Vagina (tissue), 2 donors: ENCODE results near the gene FGF6. TPM values are rescaled to one million over a fixed set of nuclear protein-coding genes. Genes with fewer than 3 reads are reported as not detected.
A peak's percentile ranks its signal among the peaks of the same experiment; 100 is the strongest.

ENCODE experiments used
- DNase-seq, 2 donors: peaks; one replicate each; pipeline ENCODE4 v3.0.0-alpha.2; 2017; ENCODE audit errors: extremely low spot score in 2 of 2
- H3K27ac ChIP-seq: fragments of 200-600 bp; sonication (generic); one replicate; pipeline ENCODE4 v1.5.1; 2019
- H3K27me3 ChIP-seq: fragments of 200-600 bp; sonication (generic); one replicate; pipeline ENCODE4 v1.5.1; 2019
- H3K36me3 ChIP-seq, 2 donors: fragments of 200-600 bp; sonication (generic); one replicate each; pipeline ENCODE4 v1.5.1; 2017 to 2019
- H3K4me1 ChIP-seq: fragments of 200-600 bp; sonication (generic); one replicate; pipeline ENCODE4 v1.5.1; 2019
- H3K4me3 ChIP-seq, 2 donors: fragments of 200-600 bp; sonication (generic); 1 replicate in 1 of 2; 2 replicates in 1 of 2; pipeline ENCODE4 v1.5.1; 2016 to 2019
- H3K9me3 ChIP-seq: fragments of 200-600 bp; sonication (generic); one replicate; pipeline ENCODE4 v1.5.1; 2019
- POLR2A ChIP-seq, 2 donors: fragments of 450-650 bp; IDR thresholded peaks; one replicate each; pipeline ENCODE4 v1.6.1; 2017; ENCODE audit warnings: antibody characterized with exemption in 2 of 2, mild to moderate bottlenecking in 2 of 2, moderate library complexity in 2 of 2
- POLR2AphosphoS5 ChIP-seq, 2 donors: sonication (generic); formaldehyde crosslinking; IDR thresholded peaks; one replicate each; pipeline ENCODE4 v1.9.0; 2017; ENCODE audit warnings: antibody characterized with exemption in 2 of 2, mild to moderate bottlenecking in 2 of 2, low read depth in 1 of 2; ENCODE audit not compliant: insufficient read depth in 1 of 2
- intact Hi-C: fragments of 100-400 bp; cut with DNase I; formaldehyde crosslinking; loops from one replicate; pipeline ENCODE4 v1.15.1; 2023
- total RNA-seq: library from RNA; depleted of rRNA; stranded (reverse); fragments of >200 nt; gene quantifications from one replicate; pipeline ENCODE4 v1.2.3, GENCODE V29; 2016
- TF ChIP-seq, protein P1 (sequence below), 3 experiments: fragments of 450-650 bp in 2 of 3; fragments of 200-600 bp in 1 of 3; sonication (generic) in 1 of 3; IDR thresholded peaks; one replicate each; pipeline ENCODE4 v1.5.1; 2017 to 2019; ENCODE audit warnings: antibody characterized with exemption in 3 of 3, mild to moderate bottlenecking in 2 of 3, moderate library complexity in 2 of 3

FGF6 gene
- total RNA-seq, 1 donor from 2014 or later, result not detected

DNA sequence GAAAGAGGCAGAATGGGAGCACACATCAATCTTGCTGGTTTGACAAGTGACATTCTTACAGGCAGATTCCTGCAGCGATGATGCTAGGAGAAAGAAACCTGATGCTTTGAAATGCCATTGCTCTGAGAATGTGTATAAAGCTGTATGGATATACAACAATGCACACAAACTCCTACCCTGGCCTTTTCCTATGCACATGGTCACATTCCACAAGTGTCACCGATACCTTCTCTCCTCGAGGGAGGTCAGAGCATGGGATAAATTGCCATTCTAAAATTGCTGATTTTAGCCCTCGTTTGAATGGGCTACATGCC lies 11.9 kb downstream of the FGF6 start:
- Histone ChIP-seq H3K9me3 (no peaks in the 10 kb centered on the region), H3K36me3 (no peaks in the 10 kb centered on the region), H3K4me3 (no peak overlapping the region), H3K27ac (no peak overlapping the region), H3K27me3 (no peaks in the 10 kb centered on the region), H3K4me1 (no peaks in the 10 kb centered on the region)
- DNase-seq, result no peak
- intact Hi-C loops, result no loop called here
- TF ChIP-seq POLR2AphosphoS5 (IDR thresholded peaks at IDR 0.05; ENCODE audit: insufficient read depth in 1 of 2, low read depth in 1 of 2) (no peak), POLR2A (IDR thresholded peaks at IDR 0.05) (no peak)
- TF ChIP-seq, protein P1, sequence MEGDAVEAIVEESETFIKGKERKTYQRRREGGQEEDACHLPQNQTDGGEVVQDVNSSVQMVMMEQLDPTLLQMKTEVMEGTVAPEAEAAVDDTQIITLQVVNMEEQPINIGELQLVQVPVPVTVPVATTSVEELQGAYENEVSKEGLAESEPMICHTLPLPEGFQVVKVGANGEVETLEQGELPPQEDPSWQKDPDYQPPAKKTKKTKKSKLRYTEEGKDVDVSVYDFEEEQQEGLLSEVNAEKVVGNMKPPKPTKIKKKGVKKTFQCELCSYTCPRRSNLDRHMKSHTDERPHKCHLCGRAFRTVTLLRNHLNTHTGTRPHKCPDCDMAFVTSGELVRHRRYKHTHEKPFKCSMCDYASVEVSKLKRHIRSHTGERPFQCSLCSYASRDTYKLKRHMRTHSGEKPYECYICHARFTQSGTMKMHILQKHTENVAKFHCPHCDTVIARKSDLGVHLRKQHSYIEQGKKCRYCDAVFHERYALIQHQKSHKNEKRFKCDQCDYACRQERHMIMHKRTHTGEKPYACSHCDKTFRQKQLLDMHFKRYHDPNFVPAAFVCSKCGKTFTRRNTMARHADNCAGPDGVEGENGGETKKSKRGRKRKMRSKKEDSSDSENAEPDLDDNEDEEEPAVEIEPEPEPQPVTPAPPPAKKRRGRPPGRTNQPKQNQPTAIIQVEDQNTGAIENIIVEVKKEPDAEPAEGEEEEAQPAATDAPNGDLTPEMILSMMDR (IDR thresholded peaks at IDR 0.05), result no peak

DNA sequence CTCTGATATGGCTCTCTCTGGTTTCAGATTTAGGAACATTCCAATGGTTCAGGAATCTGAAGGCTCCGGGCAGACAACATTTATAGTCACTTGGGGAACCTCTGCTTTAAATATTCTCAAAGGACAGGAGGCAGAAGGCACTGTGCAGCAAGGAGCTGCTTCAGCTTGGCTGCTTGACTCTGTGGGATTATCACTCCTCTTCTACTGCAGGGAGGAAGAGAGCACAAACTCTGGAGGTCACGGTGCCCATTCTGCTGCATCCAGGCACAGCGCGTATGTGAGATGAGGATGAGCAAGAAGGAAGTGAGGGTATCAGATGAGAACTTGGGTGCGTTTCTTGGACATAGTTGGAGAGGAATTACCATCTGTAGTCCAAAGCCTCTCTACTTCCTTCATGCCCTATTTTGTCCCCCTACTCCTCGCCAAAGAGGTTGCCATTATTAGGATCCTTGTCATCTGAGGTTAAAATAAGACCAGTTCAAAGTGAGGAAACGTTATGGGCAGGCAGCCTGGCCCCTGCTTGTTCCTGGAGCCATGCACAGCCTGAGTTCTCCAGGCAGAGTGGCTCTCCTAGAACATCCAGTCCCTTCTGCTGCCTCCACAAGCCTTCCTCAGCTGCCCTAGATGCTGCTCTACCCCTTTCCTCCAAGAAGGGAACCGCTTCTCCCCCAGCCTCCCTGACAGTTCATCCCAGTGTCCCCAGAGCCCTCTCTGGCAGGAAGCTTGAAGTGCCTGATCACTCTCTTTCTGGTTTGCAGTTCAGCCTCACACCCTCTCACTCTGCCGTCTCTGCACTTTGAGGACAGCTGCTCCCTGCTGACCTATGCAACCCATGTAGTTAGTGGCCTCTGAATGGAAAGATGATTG lies 12.5 kb downstream of the FGF6 start:
- H3K27me3 ChIP-seq, result no peaks in the 10 kb centered on the region
- no peak for TF ChIP-seq POLR2A (IDR thresholded peaks at IDR 0.05)
- TF ChIP-seq, protein P1 (IDR thresholded peaks at IDR 0.05), result no peak
- no peak for TF ChIP-seq POLR2AphosphoS5 (IDR thresholded peaks at IDR 0.05; ENCODE audit: insufficient read depth in 1 of 2, low read depth in 1 of 2)
- no peaks in the 10 kb centered on the region for H3K4me1 ChIP-seq
- H3K9me3 ChIP-seq, result no peaks in the 10 kb centered on the region
- H3K4me3 ChIP-seq, result no peak overlapping the region
- peak in 1 of 2 donors; percentile 77 for DNase-seq
- intact Hi-C loops, result no loop called here
- no peaks in the 10 kb centered on the region for H3K36me3 ChIP-seq
- no peak overlapping the region for H3K27ac ChIP-seq

DNA sequence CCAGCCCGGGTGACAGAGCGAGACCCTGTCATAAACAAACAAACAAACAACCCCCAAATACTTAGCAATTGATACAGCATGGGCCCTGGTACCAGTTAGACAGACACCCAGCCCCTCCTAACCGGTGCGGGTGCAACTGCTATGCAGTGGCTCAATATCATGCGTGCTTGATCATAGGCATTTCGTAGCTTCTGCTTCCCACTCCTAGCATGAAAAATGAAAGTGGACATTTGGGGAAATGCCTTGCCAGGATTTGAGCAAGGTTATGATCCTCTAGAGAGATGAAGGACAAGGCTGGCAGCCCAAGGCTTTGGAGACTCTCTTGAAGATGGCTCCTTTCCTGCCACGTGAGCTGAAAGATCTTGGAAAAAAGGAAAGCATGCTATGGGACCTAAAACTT lies 13.7 kb downstream of the FGF6 start:
- no peak overlapping the region for H3K4me3 ChIP-seq
- H3K27ac ChIP-seq, result no peak overlapping the region
- no peaks in the 10 kb centered on the region for H3K9me3 ChIP-seq
- no peak for TF ChIP-seq POLR2A (IDR thresholded peaks at IDR 0.05)
- TF ChIP-seq POLR2AphosphoS5 (IDR thresholded peaks at IDR 0.05; ENCODE audit: insufficient read depth in 1 of 2, low read depth in 1 of 2), result no peak
- TF ChIP-seq, protein P1 (IDR thresholded peaks at IDR 0.05), result no peak
- peak in 1 of 2 donors; percentile 42 for DNase-seq
- H3K36me3 ChIP-seq, result no peaks in the 10 kb centered on the region
- intact Hi-C loops, result no loop called here
- H3K4me1 ChIP-seq, result no peaks in the 10 kb centered on the region
- H3K27me3 ChIP-seq, result no peaks in the 10 kb centered on the region

GRCh38 chr12:4431436-4431835 lies 14.2 kb downstream of the FGF6 start:
- intact Hi-C loops, result no loop called here
- H3K27me3 ChIP-seq, result no peaks in the 10 kb centered on the region
- no peak overlapping the region for H3K4me3 ChIP-seq
- TF ChIP-seq, protein P1 (IDR thresholded peaks at IDR 0.05), result no peak
- TF ChIP-seq POLR2A (IDR thresholded peaks at IDR 0.05) (no peak), POLR2AphosphoS5 (IDR thresholded peaks at IDR 0.05; ENCODE audit: insufficient read depth in 1 of 2, low read depth in 1 of 2) (no peak)
- H3K27ac ChIP-seq, result no peak overlapping the region
- no peaks in the 10 kb centered on the region for H3K9me3 ChIP-seq
- H3K36me3 ChIP-seq, result no peaks in the 10 kb centered on the region
- no peak for DNase-seq
- no peaks in the 10 kb centered on the region for H3K4me1 ChIP-seq

DNA sequence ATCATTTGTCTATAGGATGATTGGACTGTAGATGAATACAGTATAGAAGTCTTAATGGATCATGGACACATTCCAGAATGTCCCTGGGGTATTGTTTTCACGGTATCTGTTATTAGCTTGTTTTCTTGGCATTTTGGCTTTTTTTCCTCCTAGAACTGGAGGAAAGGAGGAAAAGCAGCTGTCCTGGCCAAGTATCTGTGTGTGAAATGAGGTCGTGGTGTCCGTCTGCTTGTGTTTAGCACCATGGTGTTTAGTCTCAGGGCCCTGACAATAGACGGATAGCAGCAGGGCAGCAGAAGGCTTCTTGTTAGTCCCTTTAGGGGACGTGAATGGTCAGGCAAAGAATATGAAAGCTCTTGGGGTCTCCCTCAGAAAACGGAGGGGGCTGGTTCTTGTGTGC lies 21.2 kb downstream of the FGF6 start:
- TF ChIP-seq, protein P1 (IDR thresholded peaks at IDR 0.05), result no peak
- TF ChIP-seq POLR2A (IDR thresholded peaks at IDR 0.05), result no peak
- TF ChIP-seq POLR2AphosphoS5 (IDR thresholded peaks at IDR 0.05; ENCODE audit: insufficient read depth in 1 of 2, low read depth in 1 of 2), result no peak
- Histone ChIP-seq H3K27me3 (no peaks in the 10 kb centered on the region), H3K27ac (no peak overlapping the region), H3K4me3 (no peak overlapping the region), H3K4me1 (no peaks in the 10 kb centered on the region), H3K36me3 (no peaks in the 10 kb centered on the region), H3K9me3 (no peaks in the 10 kb centered on the region)
- intact Hi-C loops, result no loop called here
- no peak for DNase-seq
